WI38 (cell line): ENCODE results near the gene CD37.

Experiments
- H3K4me3 ChIP-seq: 2 replicates; pipeline ENCODE4 v1.5.1; 2011; ENCODE audit warnings: low read depth, mild to moderate bottlenecking, control low read depth, low read length
- CTCF ChIP-seq: IDR thresholded peaks from 2 replicates; pipeline ENCODE4 v1.5.1; 2012; ENCODE audit warnings: low read depth, mild to moderate bottlenecking, control low read depth, low read length

Gene CD37

GRCh38 chr19:49378512-49378911 lies 43.3 kb downstream of the CD37 start:
- H3K4me3 ChIP-seq: no peak overlapping the region
- no peak for TF ChIP-seq CTCF

GRCh38 chr19:49380391-49380790 lies 45.2 kb downstream of the CD37 start:
- H3K4me3 ChIP-seq: no peak overlapping the region
- no peak for TF ChIP-seq CTCF

GRCh38 chr19:49382639-49383038 lies 47.4 kb downstream of the CD37 start:
- H3K4me3 ChIP-seq: no peak overlapping the region
- no peak for TF ChIP-seq CTCF

GRCh38 chr19:49383599-49383998 lies 48.4 kb downstream of the CD37 start:
- H3K4me3 ChIP-seq: no peak overlapping the region
- TF ChIP-seq CTCF: no peak

- no peak within 1 kb of the TSS for H3K4me3 ChIP-seq
- TF ChIP-seq CTCF: no peak
Measured at GRCh38 chr19:49387936-49388372, 52.7 kb downstream of the CD37 start, which contains the start of gene KASH5. Gene KASH5, plus strand, starts transcription at chr19:49388249. Its CDS starts 2,635 bp downstream, at chr19:49390884.

GRCh38 chr19:49389406-49389805 lies 54.2 kb downstream of the CD37 start:
- H3K4me3 ChIP-seq: no peak overlapping the region
- no peak for TF ChIP-seq CTCF
